IPS-NIHi11 (cell line): Measurements from ENCODE around the gene DNAJB6.

Source experiments
- DNase-seq: peaks from one replicate; pipeline ENCODE4 v3.0.0; 2012; ENCODE audit warnings: mixed read lengths, low spot score

The DNAJB6 gene

DNA sequence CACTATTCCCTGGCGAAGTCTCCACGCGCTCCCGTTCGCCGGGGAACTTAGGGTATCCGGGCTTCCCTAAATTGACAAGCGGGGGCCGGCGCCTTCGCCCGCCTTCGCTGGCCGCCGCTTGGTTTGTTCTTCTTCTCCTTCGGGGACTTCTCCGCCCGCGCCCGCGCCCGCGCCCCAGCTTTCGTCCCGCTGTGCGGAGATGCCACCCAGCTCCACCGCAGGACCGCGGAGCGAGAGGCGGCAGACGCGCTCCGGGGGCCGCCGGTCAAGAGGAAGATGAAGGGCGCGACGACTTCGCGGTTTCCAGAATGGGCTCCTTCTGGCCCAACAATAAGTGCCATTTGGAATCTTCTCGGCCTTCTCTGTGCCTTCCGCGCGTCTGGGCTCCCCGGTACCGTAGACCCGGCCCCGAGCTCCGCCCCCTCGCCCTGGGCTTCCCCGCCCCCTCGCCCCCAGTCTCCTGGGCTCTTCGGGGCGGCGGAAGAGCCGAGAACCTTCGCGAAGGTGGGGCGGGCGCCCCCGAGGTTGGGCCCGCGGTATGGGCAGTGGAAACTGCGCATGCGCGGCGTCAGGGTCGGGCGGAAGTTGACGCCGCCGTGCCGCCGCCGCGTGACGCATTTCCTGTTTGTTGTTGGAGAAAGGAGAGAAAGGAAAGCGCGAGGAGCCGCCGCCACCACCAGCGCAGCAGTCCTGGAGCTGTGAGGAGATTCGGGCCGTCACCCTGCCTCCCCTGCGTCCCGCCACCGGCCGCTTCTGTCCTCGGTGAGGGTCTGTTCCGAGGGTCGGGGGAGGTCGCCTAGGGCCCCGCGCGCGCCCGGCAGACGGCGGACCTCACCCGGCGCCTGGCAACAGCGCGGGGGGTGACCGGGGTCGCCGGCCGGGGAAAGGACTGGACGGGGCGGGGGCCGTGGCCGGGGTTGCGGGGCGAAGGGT is at the start of gene DNAJB6:
Gene DNAJB6, plus strand, starts transcription at position 622 of the 933 bp plus-strand sequence. CDS start 21,569 bp downstream, outside the sequence.
- peak; percentile 96 for DNase-seq

GRCh38 chr7:157291404-157292080 is 45.3 kb upstream of the DNAJB6 start:
- no peak for DNase-seq

GRCh38 chr7:157292258-157292657 is 44.5 kb upstream of the DNAJB6 start:
- no peak for DNase-seq

GRCh38 chr7:157292770-157293412 is 43.9 kb upstream of the DNAJB6 start:
- no peak for DNase-seq

- DNase-seq: no peak
These were observed 43.4 kb upstream of the DNAJB6 start for GRCh38 chr7:157293413-157293788.

DNA sequence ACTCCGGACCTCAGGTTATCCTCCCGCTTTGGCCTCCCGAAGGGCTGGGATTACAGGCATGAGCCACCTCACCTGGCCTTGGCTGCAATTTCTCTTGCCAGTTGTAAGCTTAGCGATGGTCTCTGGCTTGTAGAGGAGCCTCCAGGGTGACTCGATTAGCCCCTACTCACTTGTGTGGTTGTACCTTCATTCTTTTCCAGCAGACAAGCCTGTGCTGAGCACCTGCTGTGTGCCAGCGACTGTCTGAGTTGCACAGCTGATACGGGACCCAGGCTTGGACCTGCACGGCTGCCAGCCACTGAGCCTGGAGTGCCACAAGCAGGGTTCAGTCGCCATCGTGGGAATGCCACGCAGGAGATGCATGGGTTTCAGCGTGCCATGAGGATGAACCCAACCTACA is 42.0 kb upstream of the DNAJB6 start:
- DNase-seq: no peak

DNA sequence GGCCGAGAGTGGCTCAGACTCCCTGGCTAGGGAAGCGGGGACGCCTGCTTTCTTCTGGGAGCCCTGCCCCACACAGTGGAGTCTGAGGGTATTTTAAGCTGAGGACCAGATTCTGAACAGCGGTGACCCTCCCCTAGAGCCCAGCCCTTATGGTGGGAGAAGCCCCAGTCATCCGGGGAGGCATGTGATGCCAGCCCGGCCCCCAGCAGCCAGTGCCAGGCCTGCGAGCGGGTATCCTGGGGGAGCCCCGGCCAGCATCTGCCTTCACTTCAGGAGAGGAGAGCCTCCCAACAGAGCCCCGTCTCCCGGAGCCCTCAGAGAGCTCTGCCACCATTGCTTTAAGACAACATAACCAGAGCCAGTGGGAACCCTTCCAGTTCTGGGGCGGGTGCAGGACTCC is 41.5 kb upstream of the DNAJB6 start:
- no peak for DNase-seq

DNA sequence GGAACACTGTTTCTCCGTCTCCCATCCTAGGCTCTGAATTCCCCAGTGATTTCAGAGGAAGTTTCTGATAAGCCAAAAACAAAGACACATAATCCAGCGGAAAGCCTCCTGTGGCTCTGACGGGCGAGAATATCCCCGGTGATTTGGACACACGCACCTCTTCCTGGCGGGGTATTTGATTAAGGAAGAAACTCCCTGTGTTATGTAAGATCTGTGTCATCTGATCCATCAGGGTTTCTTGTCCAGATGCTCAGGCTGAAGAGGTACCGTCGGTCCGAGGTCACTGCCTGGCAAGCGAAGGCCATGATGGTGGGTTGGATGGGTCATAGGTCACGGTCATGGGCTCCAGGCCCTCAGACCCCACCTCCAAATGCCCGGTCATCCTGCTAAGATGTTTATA is 39.6 kb upstream of the DNAJB6 start:
- no peak for DNase-seq

DNA sequence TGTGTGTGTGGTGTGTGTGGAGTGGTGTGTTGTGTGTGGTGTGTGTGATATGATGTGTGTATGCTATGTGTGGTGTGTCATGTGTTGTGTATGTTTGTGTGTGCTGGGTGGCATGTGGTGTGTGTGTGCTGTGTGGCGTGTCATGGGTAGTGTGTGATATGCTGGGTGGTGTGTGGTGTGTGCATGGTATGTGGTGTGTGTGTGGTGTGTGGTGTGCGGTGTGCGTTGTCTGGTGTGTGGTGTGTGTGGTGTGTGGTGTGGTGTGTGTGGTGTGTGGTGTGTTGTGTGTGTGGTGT is 37.5 kb upstream of the DNAJB6 start:
- DNase-seq: no peak

- peak; percentile 62 for DNase-seq
These were observed 37.0 kb upstream of the DNAJB6 start for GRCh38 chr7:157299613-157300368.

GRCh38 chr7:157300369-157300825 is 36.4 kb upstream of the DNAJB6 start:
- no peak for DNase-seq

- no peak for DNase-seq
These were observed 35.1 kb upstream of the DNAJB6 start for GRCh38 chr7:157301610-157302120.

DNA sequence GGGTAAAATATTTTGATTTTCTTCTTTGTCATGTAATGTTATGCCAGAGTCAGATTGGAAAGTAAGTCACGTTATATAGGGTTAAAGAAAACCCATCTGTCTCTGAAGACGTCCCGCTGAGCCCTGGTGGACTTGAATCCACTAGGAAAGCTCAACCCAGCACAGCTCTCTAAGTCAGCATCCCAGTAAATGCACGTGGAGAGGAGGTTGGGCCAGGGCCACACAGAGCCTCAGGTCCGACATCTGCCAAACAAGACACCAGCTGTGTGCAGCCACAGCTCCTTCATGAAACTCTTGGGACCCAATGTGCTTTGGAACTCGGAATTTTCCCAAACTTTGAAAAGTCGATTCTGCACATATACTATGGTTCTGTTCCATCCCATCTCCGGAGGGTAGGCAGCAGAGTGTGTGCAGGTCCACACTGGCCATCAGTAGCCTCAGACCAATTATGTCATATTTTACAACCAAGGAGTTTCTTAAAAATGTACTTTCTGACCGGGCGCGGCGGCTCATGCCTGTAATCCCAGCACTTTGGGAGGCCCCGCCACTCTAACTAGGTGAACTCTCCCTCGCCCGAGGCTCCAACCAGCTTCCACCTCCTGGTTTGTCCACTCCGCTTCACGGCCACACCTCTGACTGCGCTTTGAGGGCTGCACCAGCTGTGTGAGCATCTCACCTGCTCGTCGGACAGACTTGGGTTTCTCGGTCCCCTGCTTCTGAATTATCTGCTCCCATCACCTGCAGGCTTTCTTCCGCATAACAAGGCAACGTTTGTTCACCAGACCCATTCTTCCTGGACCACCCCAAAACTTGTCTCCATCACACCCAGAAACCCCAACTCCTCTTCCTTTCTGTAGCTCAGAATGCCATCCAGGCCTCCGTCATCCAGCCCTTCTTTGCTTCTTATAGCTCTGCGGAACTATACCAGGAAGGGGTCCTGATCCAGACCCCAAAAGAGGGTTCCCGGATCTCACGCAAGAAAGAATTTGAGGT is 29.7 kb upstream of the DNAJB6 start:
- peak; percentile 7 for DNase-seq

- DNase-seq: peak; percentile 69
These were observed 26.7 kb upstream of the DNAJB6 start for GRCh38 chr7:157309988-157310668.

GRCh38 chr7:157310676-157311185 is 26.1 kb upstream of the DNAJB6 start:
- DNase-seq: no peak

- DNase-seq: no peak
These were observed 23.9 kb upstream of the DNAJB6 start for GRCh38 chr7:157312941-157313340.

DNA sequence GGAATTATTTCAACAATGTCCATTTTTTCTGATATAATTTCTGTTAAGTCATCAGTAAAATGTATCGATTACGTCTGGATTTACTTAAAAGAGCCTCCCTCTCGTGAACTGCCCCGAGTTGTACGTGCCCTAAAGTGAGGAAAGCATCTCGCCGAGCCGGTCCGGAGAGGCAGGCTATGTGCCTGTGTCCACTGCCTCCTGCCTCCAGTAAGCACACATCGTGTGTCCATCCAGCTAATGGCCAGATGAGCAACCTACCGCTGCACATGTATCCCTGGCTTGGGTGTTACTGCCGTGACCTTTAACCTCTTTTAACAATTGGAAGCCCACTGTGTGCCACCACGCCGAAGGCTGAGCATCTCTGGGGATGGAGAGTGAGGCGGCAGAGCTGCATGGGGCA is 23.2 kb upstream of the DNAJB6 start:
- no peak for DNase-seq

DNA sequence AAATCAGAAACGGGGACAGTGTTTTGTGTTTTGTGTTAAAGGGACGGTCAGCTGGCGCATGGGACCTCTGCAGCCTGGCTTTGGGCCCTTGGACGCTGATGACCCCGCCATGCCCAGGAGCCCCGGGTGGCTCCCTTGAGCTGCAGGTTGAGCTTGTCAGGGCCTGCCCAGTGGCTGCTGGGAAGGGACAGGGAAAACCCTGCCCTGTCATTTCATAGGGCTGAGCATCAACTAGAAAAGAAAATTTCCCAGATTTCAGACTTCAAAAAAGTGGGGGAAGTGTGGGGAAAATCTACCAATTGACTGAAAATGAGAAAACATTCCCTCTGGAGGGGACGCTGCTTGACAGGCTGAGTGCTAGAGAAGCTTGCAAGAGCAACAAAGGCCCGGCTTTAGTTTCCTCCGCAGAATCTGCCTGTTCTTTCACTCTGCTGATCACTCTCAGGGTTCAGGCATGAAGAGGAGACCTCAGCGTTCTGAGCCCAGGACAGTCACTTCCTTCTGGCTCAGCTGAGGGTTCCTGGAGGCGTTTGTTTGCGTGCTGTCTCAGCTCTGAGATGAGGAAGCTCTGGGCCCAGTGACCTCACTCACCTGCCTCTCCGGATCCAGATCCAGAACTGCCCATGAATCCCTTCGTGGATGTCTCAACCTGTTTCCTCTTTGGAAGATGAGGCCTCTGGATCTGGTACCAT is 18.6 kb upstream of the DNAJB6 start:
- DNase-seq: no peak

DNA sequence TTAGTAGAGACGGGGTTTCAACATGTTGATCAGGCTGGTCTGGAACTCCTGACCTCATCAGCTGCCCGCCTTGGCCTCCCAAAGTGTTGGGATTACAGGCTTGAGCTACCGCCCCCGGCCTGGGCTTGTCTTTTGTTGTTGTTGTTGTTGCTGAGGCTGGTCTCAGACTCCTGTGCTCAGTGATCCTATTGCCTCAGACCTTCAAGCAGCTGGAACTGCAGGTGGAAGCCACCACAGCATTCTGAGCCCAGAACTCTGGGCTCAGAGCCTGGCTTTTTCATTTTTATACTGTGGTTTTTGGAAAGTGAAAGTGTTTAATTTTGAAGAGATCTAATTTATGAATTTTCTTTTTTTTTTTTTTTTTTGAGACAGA is 16.2 kb upstream of the DNAJB6 start:
- DNase-seq: no peak
